Body of pancreas (tissue), 4 donors: ENCODE results near the gene SLC22A23. TPM values are rescaled to one million over a fixed set of nuclear protein-coding genes. Genes with fewer than 3 reads are reported as not detected.

ENCODE experiments used
- ATAC-seq: fragments of 150-250 bp; one replicate; pipeline ENCODE4 v1.9.1; 2016
- DNase-seq, 4 donors: peaks; one replicate each; pipeline ENCODE4 v3.0.0-alpha.2; 2019
- H3K27ac ChIP-seq, 4 donors: fragments of 200-600 bp; sonication (generic); 1 replicate in 3 of 4; 2 replicates in 1 of 4; pipeline versions ENCODE4 v1.5.1 to v1.6.1; 2016 to 2019; ENCODE audit warnings: mild to moderate bottlenecking in 1 of 4, mixed read lengths in 1 of 4, moderate library complexity in 1 of 4
- H3K27me3 ChIP-seq, 2 donors: fragments of 200-600 bp; sonication (generic); one replicate each; pipeline ENCODE4 v1.6.0; 2016; ENCODE audit warnings: mild to moderate bottlenecking in 1 of 2
- H3K36me3 ChIP-seq, 2 donors: fragments of 200-600 bp; sonication (generic); replicated peaks in 1 of 2; 2 replicates each; pipeline ENCODE4 v1.5.1; 2016; ENCODE audit warnings: low read depth in 2 of 2; ENCODE audit not compliant: insufficient read depth in 1 of 2
- H3K4me1 ChIP-seq: fragments of 200-600 bp; sonication (generic); one replicate; pipeline ENCODE4 v1.6.0; 2016
- H3K4me3 ChIP-seq, 2 donors: fragments of 200-600 bp; sonication (generic); 1 replicate in 1 of 2; 2 replicates in 1 of 2; pipeline ENCODE4 v1.5.1; 2016 to 2019
- H3K9me3 ChIP-seq, 3 donors: fragments of 200-600 bp; sonication (generic); 1 replicate in 2 of 3; 2 replicates in 1 of 3; pipeline ENCODE4 v1.5.1; 2016
- POLR2A ChIP-seq, 3 donors: fragments of 450-650 bp; IDR thresholded peaks; one replicate each; pipeline ENCODE4 v1.6.1; 2016; ENCODE audit warnings: antibody characterized with exemption in 3 of 3, mild to moderate bottlenecking in 2 of 3
- WGBS, 2 donors: methylation state at CpG; one replicate each; pipeline ENCODE4 v1.1.5; 2017; 5-methylcytosine and 5-hydroxymethylcytosine counted together
- intact Hi-C: fragments of 100-400 bp; cut with DNase I; formaldehyde crosslinking; loops from one replicate; pipeline ENCODE4 v1.15.1; 2023
- total RNA-seq, 2 donors: library from RNA; depleted of rRNA; stranded (reverse); fragments of >200 nt; gene quantifications; one replicate each; pipeline ENCODE4 v1.1.0, GENCODE V29; 2016
- TF ChIP-seq, protein P1 (sequence below), 7 experiments: fragments of 450-650 bp in 4 of 7; fragments of 200-600 bp in 3 of 7; sonication (generic) in 3 of 7; IDR thresholded peaks; one replicate each; pipeline ENCODE4 v1.5.1; 2016 to 2019; ENCODE audit warnings: antibody characterized with exemption in 7 of 7

The SLC22A23 gene
- total RNA-seq, 2 donors from 2014 or later: 20.4 to 32.2 TPM

- peak in 2 of 3 donors; percentile 39 to 41 for TF ChIP-seq POLR2A (IDR thresholded peaks at IDR 0.05)
- TF ChIP-seq, protein P1, sequence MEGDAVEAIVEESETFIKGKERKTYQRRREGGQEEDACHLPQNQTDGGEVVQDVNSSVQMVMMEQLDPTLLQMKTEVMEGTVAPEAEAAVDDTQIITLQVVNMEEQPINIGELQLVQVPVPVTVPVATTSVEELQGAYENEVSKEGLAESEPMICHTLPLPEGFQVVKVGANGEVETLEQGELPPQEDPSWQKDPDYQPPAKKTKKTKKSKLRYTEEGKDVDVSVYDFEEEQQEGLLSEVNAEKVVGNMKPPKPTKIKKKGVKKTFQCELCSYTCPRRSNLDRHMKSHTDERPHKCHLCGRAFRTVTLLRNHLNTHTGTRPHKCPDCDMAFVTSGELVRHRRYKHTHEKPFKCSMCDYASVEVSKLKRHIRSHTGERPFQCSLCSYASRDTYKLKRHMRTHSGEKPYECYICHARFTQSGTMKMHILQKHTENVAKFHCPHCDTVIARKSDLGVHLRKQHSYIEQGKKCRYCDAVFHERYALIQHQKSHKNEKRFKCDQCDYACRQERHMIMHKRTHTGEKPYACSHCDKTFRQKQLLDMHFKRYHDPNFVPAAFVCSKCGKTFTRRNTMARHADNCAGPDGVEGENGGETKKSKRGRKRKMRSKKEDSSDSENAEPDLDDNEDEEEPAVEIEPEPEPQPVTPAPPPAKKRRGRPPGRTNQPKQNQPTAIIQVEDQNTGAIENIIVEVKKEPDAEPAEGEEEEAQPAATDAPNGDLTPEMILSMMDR (IDR thresholded peaks at IDR 0.05): peak in 2 of 7 experiments; percentile 11 to 23
- intact Hi-C loops: no loop called here
These were observed 53.3 kb downstream of the SLC22A23 start for GRCh38 chr6:3403238-3404173.

GRCh38 chr6:3402310-3403237 is 54.3 kb downstream of the SLC22A23 start:
- ATAC-seq: peak; percentile 7
- peak overlapping the region; percentile 77 to 81 (median 80) for H3K27ac ChIP-seq
- DNase-seq: peak in 1 of 4 donors; percentile 28
- no peaks in the 10 kb centered on the region for H3K36me3 ChIP-seq
- WGBS, 2 donors: 40 to 52% methylated on average over 4 to 6 of the region's 6 CpGs
- no peak overlapping the region for H3K4me3 ChIP-seq
- TF ChIP-seq POLR2A (IDR thresholded peaks at IDR 0.05): no peak
- TF ChIP-seq, protein P1 (IDR thresholded peaks at IDR 0.05): no peak
- peaks cover 91% of the 10 kb centered on the region for H3K4me1 ChIP-seq
- H3K9me3 ChIP-seq: no peaks in the 10 kb centered on the region
- H3K27me3 ChIP-seq: no peaks in the 10 kb centered on the region
- intact Hi-C loops: no loop called here

More at GRCh38 chr6:3403238-3404173, 53.3 kb downstream of the SLC22A23 start:
- H3K27me3 ChIP-seq: no peaks in the 10 kb centered on the region
- H3K36me3 ChIP-seq: no peaks in the 10 kb centered on the region
- 33 to 36% methylated on average over 13 of the region's 13 CpGs for WGBS, 2 donors
- peaks cover 90% of the 10 kb centered on the region for H3K4me1 ChIP-seq
- H3K4me3 ChIP-seq: no peak overlapping the region
- H3K27ac ChIP-seq: peak overlapping the region; percentile 77 to 81 (median 80)
- ATAC-seq (peak; percentile 97), DNase-seq (peak; percentile 86 to 93 (median 90))
- H3K9me3 ChIP-seq: no peaks in the 10 kb centered on the region

GRCh38 chr6:3400162-3400561 is 56.7 kb downstream of the SLC22A23 start:
- H3K36me3 ChIP-seq: no peaks in the 10 kb centered on the region
- H3K9me3 ChIP-seq: no peaks in the 10 kb centered on the region
- H3K4me1 ChIP-seq: peaks cover 72% of the 10 kb centered on the region
- intact Hi-C loops: no loop called here
- no peak for ATAC-seq
- H3K27me3 ChIP-seq: no peaks in the 10 kb centered on the region
- TF ChIP-seq POLR2A (IDR thresholded peaks at IDR 0.05): no peak
- TF ChIP-seq, protein P1 (IDR thresholded peaks at IDR 0.05): no peak
- no peak overlapping the region for H3K4me3 ChIP-seq
- WGBS, 2 donors: 81 to 94% methylated on average over 8 of the region's 8 CpGs
- DNase-seq: no peak
- no peak overlapping the region for H3K27ac ChIP-seq

GRCh38 chr6:3398755-3399696 is 57.8 kb downstream of the SLC22A23 start:
- peak overlapping the region in 1 of 4 donors; percentile 54 for H3K27ac ChIP-seq
- peaks cover 63% of the 10 kb centered on the region for H3K4me1 ChIP-seq
- no peaks in the 10 kb centered on the region for H3K9me3 ChIP-seq
- TF ChIP-seq POLR2A (IDR thresholded peaks at IDR 0.05): no peak
- TF ChIP-seq, protein P1 (IDR thresholded peaks at IDR 0.05): no peak
- no peak overlapping the region for H3K4me3 ChIP-seq
- H3K36me3 ChIP-seq: no peaks in the 10 kb centered on the region
- no peaks in the 10 kb centered on the region for H3K27me3 ChIP-seq
- DNase-seq (no peak), ATAC-seq (no peak)
- 79 to 81% methylated on average over 18 of the region's 18 CpGs for WGBS, 2 donors
- intact Hi-C loops: no loop called here
